HG02938 (cell line): ENCODE results near the gene PTPRC.

Experiments used
- ATAC-seq: cut with Tn5 transposase; IDR thresholded peaks from one replicate; pipeline ENCODE4 v1.9.1; 2021; ENCODE audit warnings: mild to moderate bottlenecking, moderate library complexity; ENCODE audit not compliant: unreplicated experiment

PTPRC gene

GRCh38 chr1:198672124-198672523 is 33.3 kb downstream of the PTPRC start:
- no peak for ATAC-seq

- no peak for ATAC-seq
Observed at GRCh38 chr1:198674009-198674408, 35.2 kb downstream of the PTPRC start.

- ATAC-seq: no peak
Observed at GRCh38 chr1:198676253-198676652, 37.4 kb downstream of the PTPRC start.

GRCh38 chr1:198677027-198677426 is 38.2 kb downstream of the PTPRC start:
- no peak for ATAC-seq

- ATAC-seq: no peak
Observed at GRCh38 chr1:198677871-198678270, 39.0 kb downstream of the PTPRC start.

- ATAC-seq: no peak
Observed at GRCh38 chr1:198678301-198678836, 39.5 kb downstream of the PTPRC start.

GRCh38 chr1:198678901-198679329 is 40.1 kb downstream of the PTPRC start:
- peak; percentile 20 for ATAC-seq

GRCh38 chr1:198679535-198680173 is 40.8 kb downstream of the PTPRC start:
- no peak for ATAC-seq

GRCh38 chr1:198680174-198680875 is 41.5 kb downstream of the PTPRC start:
- no peak for ATAC-seq

- no peak for ATAC-seq
Observed at GRCh38 chr1:198681252-198681651, 42.4 kb downstream of the PTPRC start.

- ATAC-seq: peak; percentile 94
Observed at GRCh38 chr1:198681831-198682759, 43.3 kb downstream of the PTPRC start.

- no peak for ATAC-seq
Observed at GRCh38 chr1:198682850-198683249, 44.0 kb downstream of the PTPRC start.

- no peak for ATAC-seq
Observed at GRCh38 chr1:198683449-198683848, 44.6 kb downstream of the PTPRC start.

GRCh38 chr1:198686069-198686728 is 47.4 kb downstream of the PTPRC start:
- no peak for ATAC-seq

- ATAC-seq: no peak
Observed at GRCh38 chr1:198687429-198687828, 48.6 kb downstream of the PTPRC start.

GRCh38 chr1:198691063-198691462 is 52.2 kb downstream of the PTPRC start:
- no peak for ATAC-seq

GRCh38 chr1:198693321-198693720 is 54.5 kb downstream of the PTPRC start:
- no peak for ATAC-seq

GRCh38 chr1:198694542-198694941 is 55.7 kb downstream of the PTPRC start:
- ATAC-seq: no peak

- peak; percentile 70 for ATAC-seq
Observed at GRCh38 chr1:198696211-198696610, 57.4 kb downstream of the PTPRC start.

- ATAC-seq: no peak
Observed at GRCh38 chr1:198699167-198700015, 60.6 kb downstream of the PTPRC start.
